ENCODE results near the gene STAT5A. TPM values are rescaled to one million over a fixed set of nuclear protein-coding genes. Genes with fewer than 3 reads are reported as not detected.
"Not testable (repeated sequence)": the region's sequence is repeated elsewhere in the genome, so short reads cannot be mapped to it uniquely, and the experiment has no call there.

The STAT5A gene
- total RNA-seq, 2 experiments from 2014 or later = 116 to 121 TPM

DNA sequence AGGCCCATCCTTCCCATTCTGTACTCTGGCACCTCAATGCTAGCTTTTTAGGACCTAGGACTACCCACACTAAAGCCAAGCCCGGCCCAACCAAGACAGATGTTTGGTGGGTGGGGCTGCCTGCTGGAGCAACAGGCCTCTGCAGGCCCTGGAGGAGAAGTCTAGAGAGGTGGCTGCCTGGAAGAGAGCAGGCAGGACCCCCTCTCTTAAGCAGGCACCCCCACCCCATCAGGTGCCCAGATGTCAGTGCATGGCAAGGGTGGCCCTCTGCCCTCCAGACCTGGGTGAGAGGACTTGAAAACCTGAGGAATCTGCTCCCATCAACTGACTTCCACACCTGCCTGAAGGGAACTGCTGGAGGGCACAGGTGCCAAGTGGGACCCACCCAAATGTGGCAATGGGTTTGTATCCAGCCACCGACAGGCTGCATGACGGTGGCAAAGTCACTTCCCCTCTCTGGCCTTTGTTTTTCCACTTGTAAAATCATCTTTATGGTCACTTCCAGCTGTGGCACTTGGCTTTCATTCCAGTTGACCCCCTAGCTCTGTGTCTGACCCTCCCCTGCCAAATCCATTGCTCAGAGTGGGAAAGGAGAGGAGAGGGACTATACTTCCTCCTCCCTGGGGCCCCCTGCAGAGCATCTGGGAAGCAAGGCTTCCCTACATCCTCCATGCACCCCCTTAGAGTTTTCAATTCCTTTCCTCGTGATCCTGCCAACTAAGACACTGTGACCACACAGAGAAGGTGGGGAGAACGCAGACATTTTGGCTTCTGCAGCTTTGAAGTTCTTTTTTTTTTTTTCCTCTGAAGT lies 1.7 kb upstream of the STAT5A start:
- no peak for DNase-seq
- Mint-ChIP-seq H3K27me3 (no peaks in the 10 kb centered on the region), H3K36me3 (peaks cover 29% of the 10 kb centered on the region), H3K4me1 (peaks cover 45% of the 10 kb centered on the region), H3K4me3 (peak overlapping the region; percentile 88), H3K9me3 (no peaks in the 10 kb centered on the region), H3K27ac (peak overlapping the region; percentile 95)

DNA sequence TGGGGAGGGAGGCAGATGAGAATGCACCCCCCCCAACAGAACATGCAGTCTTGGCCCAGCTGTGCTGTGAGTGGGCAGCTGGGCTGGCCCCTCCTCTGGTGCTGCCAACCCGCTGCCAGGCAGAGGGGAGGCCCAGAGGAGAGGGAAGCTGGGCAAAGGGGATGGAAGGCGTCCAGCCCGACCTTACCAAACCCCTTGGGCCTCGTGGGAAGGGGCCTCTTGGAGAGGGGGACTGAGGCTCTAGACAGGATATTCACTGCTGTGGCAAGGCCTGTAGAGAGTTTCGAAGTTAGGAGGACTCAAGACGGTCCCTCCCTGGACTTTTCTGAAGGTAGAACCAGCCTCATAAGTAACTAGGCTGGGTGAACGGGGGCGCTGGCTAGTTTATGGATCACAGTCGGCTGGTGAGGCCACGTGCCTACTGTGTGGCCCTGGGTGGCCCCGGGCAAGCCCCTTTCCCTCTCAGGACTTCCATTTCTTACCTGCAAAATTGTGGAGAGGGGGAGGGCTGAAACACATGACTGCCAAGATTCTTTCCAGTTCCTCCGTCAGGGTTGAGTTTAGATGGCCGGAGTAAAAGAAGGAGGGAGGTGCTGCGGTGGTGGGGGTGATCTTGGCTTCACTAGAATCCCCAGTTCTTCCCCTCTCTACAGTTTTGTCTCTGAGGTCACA lies 857 bp upstream of the STAT5A start:
- Mint-ChIP-seq H3K4me3 (peak overlapping the region; percentile 88), H3K36me3 (peaks cover 37% of the 10 kb centered on the region), H3K9me3 (no peaks in the 10 kb centered on the region), H3K27ac (peak overlapping the region; percentile 95), H3K4me1 (peaks cover 51% of the 10 kb centered on the region), H3K27me3 (no peaks in the 10 kb centered on the region)
- DNase-seq = peak; percentile 48

DNA sequence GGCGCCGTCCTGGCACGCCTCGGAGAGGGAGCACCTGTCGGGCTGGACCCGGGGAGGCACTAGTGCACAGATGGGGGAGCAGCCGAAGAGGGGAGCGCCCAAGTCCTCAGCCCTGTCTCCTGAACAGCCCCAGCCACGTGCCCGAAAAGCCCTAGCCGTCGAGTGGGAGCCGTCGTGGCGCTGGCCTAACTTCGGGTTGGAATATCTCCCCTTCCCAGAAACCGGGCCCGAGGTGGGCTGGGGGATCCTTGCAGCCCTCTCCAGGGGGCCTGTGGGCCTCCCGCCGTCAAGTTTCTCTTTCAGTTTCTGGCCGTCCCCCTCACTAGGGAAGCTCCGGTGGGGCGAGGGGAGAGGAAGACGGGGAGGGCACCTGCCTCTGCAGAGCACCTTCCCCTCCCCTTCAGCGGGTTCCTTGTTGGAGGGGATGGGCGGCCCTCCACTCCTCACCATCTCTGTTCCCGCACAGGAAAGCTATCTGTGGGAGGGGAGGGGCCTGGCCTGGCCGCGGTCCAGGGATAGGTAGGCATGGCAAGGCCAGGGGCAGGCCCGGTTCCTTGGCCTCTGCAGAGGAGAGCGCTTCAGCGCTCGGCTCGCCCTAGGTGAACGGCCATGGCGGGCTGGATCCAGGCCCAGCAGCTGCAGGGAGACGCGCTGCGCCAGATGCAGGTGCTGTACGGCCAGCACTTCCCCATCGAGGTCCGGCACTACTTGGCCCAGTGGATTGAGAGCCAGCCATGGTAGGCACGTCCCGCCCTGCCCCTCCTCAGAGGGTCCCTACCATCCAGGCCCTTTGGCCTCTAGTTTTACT lies 709 bp downstream of the STAT5A start:
- Mint-ChIP-seq H3K4me1 (peaks cover 48% of the 10 kb centered on the region), H3K9me3 (no peaks in the 10 kb centered on the region), H3K36me3 (peaks cover 44% of the 10 kb centered on the region), H3K4me3 (peak overlapping the region; percentile 93), H3K27ac (peak overlapping the region; percentile 85), H3K27me3 (no peaks in the 10 kb centered on the region)
- DNase-seq = peak; percentile 71

DNA sequence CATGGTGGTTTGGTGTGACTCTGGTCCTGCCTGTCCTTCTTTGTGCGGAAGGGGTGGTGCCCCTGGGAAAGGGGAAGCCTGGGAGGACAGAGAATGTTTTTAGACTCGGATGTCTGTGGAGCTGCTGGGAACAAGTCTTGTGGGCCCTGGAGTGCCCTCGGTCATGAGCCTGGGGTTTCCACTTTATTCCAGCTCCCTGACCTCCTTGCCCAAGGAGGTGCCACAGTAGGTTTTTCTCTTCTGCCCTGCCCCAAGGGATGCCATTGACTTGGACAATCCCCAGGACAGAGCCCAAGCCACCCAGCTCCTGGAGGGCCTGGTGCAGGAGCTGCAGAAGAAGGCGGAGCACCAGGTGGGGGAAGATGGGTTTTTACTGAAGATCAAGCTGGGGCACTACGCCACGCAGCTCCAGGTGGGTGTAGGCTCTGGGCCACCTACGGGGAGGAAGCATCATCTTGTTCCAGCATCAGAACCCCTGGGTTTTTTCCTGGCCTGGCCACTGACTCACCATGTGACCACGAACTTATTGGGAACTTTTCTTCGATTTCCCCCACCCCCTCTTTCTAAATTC lies 1.4 kb downstream of the STAT5A start:
- peaks cover 37% of the 10 kb centered on the region for H3K36me3 Mint-ChIP-seq
- peak overlapping the region; percentile 85 for H3K27ac Mint-ChIP-seq
- no peaks in the 10 kb centered on the region for H3K27me3 Mint-ChIP-seq
- H3K4me3 Mint-ChIP-seq = peak overlapping the region; percentile 93
- peak; percentile 57 for DNase-seq
- H3K9me3 Mint-ChIP-seq = no peaks in the 10 kb centered on the region
- H3K4me1 Mint-ChIP-seq = peaks cover 53% of the 10 kb centered on the region

DNA sequence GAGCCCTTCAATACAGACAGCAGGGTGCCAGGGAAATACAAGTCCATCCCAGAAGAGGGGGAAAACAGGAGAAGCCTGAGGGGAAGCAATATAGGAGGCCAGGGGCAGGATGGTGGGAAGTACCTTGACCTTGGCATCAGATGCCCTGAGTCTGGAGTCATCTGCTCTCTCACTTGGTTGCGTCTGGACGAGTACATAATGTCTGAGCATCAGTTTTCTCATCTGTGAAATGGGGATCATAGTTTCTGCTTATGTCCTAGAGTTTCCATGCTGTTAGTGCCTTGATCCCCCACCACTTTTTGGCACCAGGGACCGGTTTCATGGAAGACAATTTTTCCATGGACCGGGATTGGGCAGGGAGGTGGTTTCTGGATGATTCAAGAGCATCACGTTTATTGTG lies 2.3 kb downstream of the STAT5A start:
- Mint-ChIP-seq H3K27ac (peak overlapping the region; percentile 85), H3K27me3 (no peaks in the 10 kb centered on the region), H3K4me3 (peak overlapping the region; percentile 93), H3K36me3 (peaks cover 39% of the 10 kb centered on the region), H3K4me1 (peaks cover 50% of the 10 kb centered on the region), H3K9me3 (no peaks in the 10 kb centered on the region)
- DNase-seq = no peak

DNA sequence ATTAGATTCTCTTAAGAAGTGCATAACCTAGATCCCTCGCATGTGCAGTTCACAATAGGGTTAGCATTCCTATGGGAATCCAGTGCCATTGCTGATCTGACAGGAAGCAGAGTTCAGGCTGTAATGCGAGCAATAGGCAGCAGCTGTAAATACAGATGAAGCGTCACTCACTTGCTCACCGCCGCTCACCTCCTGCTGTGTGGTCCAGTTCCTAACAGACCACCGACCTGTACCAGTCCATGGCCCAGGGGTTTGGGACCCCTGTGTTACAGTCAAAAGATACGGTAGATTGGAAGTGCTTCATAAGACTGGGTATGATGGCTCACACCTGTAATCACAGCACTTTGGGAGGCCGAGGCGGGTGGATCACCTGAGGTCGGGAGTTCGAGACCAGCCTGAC lies 2.8 kb downstream of the STAT5A start:
- H3K9me3 Mint-ChIP-seq = no peaks in the 10 kb centered on the region
- H3K27ac Mint-ChIP-seq = peak overlapping the region; percentile 85
- H3K4me1 Mint-ChIP-seq = peaks cover 47% of the 10 kb centered on the region
- peaks cover 42% of the 10 kb centered on the region for H3K36me3 Mint-ChIP-seq
- peak overlapping the region; percentile 93 for H3K4me3 Mint-ChIP-seq
- DNase-seq = no peak
- H3K27me3 Mint-ChIP-seq = no peaks in the 10 kb centered on the region

DNA sequence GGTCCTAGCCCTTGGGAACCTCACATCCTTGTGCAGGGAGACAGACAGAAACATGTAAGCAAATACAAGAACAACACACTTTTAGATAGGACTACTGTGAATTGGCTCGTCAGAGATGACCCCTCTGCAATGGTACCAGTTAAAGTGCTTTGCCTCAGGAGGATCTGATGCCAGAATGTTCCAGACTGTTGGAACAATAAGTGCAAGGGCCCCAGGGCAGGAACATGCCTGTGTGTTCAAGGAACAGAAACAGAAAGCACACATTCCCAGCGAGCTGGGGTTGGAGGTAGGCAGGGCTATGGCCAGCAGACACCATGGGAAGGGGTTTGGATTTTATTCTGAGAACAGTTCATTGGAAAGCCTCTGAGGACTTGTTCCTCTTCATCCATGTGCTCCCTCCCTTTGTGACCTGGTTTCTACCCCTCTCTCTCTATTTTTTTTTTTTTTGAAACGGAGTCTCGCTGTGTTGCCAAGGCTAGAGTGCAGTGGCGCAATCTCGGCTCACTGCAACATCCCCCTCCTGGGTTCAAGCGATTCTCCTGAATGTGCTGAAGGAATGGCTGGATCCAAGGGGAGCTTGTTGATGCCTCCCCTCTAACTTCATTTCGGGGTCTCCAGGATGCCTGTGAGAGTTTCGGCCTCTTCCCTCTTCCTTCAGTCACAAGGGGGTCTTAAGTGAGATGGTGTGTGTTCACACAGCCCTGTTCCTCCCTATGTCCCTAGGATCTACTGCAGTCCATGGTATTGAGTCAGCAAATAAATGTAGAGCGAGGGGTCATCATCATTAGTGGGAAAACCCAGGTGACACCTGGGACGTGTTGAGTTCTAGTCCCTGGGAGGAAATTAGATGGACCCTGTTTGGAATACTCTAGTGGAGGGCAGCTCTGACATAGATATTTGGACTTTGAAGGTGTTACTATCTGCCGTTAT lies 6.4 kb downstream of the STAT5A start:
- H3K4me1 Mint-ChIP-seq = peaks cover 33% of the 10 kb centered on the region
- no peak for DNase-seq
- H3K4me3 Mint-ChIP-seq = no peak overlapping the region
- peaks cover 41% of the 10 kb centered on the region for H3K36me3 Mint-ChIP-seq
- H3K9me3 Mint-ChIP-seq = no peaks in the 10 kb centered on the region
- peak overlapping the region; percentile 59 for H3K27ac Mint-ChIP-seq
- H3K27me3 Mint-ChIP-seq = no peaks in the 10 kb centered on the region

DNA sequence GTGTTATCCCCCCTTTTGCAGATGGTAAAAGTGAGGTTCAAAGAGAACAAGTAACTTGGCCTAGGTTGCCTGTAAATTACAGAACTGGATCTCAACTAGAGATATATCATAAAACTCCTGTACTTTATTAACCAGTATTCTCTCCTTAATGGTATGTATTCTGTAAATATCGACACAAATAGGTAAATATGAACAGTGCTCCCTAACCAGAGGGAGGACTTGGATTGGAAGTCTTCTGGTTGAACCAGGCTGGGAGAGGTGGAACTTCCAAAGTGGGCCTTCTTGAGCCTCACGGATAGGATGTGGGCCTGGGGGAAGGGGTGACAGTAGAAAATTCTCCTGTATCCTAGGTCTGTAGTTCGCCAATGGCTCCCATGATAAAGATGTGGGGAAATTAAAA lies 7.7 kb downstream of the STAT5A start:
- no peak for DNase-seq
- H3K27ac Mint-ChIP-seq = no peak overlapping the region
- no peak overlapping the region for H3K4me3 Mint-ChIP-seq
- no peaks in the 10 kb centered on the region for H3K9me3 Mint-ChIP-seq
- peaks cover 35% of the 10 kb centered on the region for H3K36me3 Mint-ChIP-seq
- no peaks in the 10 kb centered on the region for H3K27me3 Mint-ChIP-seq
- H3K4me1 Mint-ChIP-seq = peaks cover 20% of the 10 kb centered on the region

DNA sequence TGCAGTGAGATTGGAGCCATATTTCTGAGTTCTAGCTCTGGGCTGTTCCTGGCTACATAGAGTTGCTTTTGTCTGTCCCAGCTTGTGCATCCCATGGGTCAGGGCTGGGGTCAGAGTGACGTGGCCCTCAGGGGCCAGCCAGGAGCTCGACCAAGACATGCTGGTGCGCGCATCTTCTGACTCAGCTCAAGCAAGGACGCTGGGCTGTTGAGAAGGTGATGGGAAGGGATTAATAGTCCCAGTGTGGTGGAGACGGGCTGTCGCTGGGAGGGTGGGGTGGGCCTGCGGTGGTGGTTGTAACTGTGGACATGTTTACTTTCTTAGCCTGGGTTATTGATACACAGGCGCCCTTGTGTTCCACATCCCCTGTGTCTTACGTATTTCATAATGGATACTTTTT lies 9.5 kb downstream of the STAT5A start:
- H3K36me3 Mint-ChIP-seq = peaks cover 35% of the 10 kb centered on the region
- H3K9me3 Mint-ChIP-seq = not testable (repeated sequence)

DNA sequence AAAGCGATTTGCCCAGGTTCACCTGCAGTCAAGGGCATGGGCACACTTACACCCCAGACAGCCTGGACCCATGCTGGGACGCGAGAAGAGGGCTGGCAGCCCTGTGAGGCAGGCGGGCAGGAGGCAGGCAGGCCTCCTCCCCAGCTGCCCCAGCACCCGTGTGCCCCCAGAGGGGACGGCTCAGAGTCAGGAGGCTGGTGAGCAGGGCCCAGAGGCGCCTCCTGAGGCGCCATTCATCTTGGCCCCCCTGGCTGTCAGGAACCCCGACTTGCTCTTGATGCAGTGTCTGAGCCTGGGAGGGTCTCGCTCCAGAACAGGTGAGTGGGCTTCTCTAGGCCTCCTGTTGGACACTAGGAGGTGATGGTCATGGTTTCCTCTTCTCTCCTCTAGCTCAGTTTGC lies 11.1 kb downstream of the STAT5A start:
- not testable (repeated sequence) for DNase-seq, H3K27ac Mint-ChIP-seq, H3K4me3 Mint-ChIP-seq, H3K27me3 Mint-ChIP-seq, H3K9me3 Mint-ChIP-seq, H3K4me1 Mint-ChIP-seq
- peaks cover 42% of the 10 kb centered on the region for H3K36me3 Mint-ChIP-seq

More for the DNA sequence above, 9.5 kb downstream of the STAT5A start:
- not testable (repeated sequence) for H3K27me3 Mint-ChIP-seq, H3K27ac Mint-ChIP-seq, H3K4me1 Mint-ChIP-seq, DNase-seq, H3K4me3 Mint-ChIP-seq

DNA sequence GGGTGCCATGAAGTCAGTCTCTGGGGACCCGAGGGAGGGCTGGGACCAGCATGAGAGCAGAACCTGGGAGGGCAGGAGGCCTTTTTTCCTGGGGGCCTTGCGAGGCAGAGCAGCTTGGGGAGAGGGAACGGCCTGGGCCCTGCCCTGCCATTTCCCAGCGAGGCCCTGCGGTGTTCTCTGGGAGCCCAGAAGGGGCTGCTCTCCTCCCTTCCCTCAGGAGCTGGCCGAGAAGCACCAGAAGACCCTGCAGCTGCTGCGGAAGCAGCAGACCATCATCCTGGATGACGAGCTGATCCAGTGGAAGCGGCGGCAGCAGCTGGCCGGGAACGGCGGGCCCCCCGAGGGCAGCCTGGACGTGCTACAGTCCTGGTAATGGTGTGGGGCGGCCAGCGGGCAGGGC lies 11.6 kb downstream of the STAT5A start:
- H3K27ac Mint-ChIP-seq, H3K27me3 Mint-ChIP-seq, H3K4me1 Mint-ChIP-seq: not testable (repeated sequence)

DNA sequence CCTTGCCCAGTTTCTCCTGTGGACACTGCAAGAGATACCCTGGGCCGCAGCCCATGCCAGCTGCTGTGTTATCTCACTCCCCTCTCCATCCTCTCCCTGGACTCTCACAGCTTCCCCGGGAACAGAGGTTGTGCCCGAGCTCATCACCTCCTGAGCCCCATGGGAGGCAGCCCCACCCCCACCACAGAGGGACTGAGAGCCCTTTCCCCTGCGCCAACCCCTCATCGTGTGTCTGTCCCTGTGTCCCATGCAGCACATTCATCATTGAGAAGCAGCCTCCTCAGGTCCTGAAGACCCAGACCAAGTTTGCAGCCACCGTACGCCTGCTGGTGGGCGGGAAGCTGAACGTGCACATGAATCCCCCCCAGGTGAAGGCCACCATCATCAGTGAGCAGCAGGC lies 12.7 kb downstream of the STAT5A start:
- Mint-ChIP-seq H3K9me3 (no peaks in the 10 kb centered on the region), H3K36me3 (peaks cover 46% of the 10 kb centered on the region), H3K27me3 (no peaks in the 10 kb centered on the region), H3K4me3 (no peak overlapping the region), H3K27ac (no peak overlapping the region), H3K4me1 (peaks cover 12% of the 10 kb centered on the region)
- no peak for DNase-seq

More for the DNA sequence above, 11.6 kb downstream of the STAT5A start:
- peaks cover 48% of the 10 kb centered on the region for H3K36me3 Mint-ChIP-seq
- DNase-seq, H3K9me3 Mint-ChIP-seq, H3K4me3 Mint-ChIP-seq: not testable (repeated sequence)

DNA sequence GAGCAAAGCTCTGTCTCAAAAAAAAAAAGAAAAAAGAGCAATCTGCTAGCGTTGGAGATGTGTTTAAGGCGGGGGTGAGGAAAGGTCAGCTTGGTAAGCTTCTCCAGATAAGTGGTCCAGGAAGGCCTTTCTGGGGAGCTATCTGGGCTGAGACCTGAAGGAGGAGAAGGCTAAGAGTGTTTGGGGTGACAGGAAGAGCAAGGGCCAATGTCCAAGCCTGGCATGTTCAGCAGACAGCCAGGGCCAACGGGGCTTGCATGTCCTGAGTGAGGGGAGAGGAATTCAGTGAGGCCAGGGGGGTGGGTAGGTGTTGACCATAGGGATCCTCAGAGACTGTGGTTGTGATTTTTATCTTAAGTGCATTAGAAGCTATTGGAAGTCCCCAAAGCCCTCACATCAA lies 15.4 kb downstream of the STAT5A start:
- no peak overlapping the region for H3K4me3 Mint-ChIP-seq
- no peak for DNase-seq
- H3K27ac Mint-ChIP-seq = no peak overlapping the region
- H3K36me3 Mint-ChIP-seq = peaks cover 56% of the 10 kb centered on the region
- H3K4me1 Mint-ChIP-seq = peaks cover 18% of the 10 kb centered on the region
- H3K27me3 Mint-ChIP-seq = no peaks in the 10 kb centered on the region
- no peaks in the 10 kb centered on the region for H3K9me3 Mint-ChIP-seq
